ENCODE measurements around the gene GFM2. TPM values are rescaled to one million over a fixed set of nuclear protein-coding genes. Genes with fewer than 3 reads are reported as not detected.

Gene GFM2
- total and polyA plus RNA-seq, 2 of the 13 experiments (the other 11 are each of a cell fraction or from before 2014, with no cell fraction given), result 22.0 to 41.6 TPM

DNA sequence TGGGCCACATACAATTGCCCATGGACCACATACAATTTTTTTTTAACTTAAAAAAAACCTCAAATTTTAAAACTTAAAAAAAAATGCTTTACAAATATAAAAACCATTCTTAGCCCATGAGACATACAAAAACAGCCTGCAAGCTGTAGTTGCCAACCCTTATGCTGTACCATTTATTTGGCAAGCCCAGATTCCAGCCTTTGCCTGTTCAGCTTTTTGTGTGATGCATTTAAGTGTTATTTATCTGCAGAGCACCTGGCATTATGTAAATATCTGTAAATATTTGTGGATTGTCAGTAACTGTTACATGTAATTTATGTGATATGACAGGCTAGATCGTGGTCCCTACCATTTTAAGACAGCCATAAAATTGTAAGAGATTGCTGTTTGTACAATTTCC lies 49.3 kb downstream of the GFM2 start:
- no peak overlapping the region for H2AFZ ChIP-seq (ENCODE audit: low read length)

More for the DNA sequence above, 49.3 kb downstream of the GFM2 start:
- in situ Hi-C loops (cut with HindIII; ENCODE audit: extremely low pct_ligation_motif_present, low pct_unique_long_range_greater_than_20kb), result no loop called here
- H3K4me3 ChIP-seq (replicated peaks in 1 of 3; ENCODE audit: insufficient read depth in 1 of 3, low read depth in 2 of 3, low read length in 3 of 3), result no peak overlapping the region
- DNase-seq (ENCODE audit: low spot score) (no peak), ATAC-seq (no peak), FAIRE-seq (no peak)
- CTCF ChIA-PET (ENCODE audit: low intra/inter-chr PET ratio, low total read pairs), result no interaction called here
- TF ChIP-seq HMGXB3 (CRISPR knock-in tag; IDR thresholded peaks at IDR 0.05; ENCODE audit: borderline replicate concordance) (no peak), IRF9 (CRISPR knock-in tag; IDR thresholded peaks at IDR 0.05; ENCODE audit: borderline replicate concordance) (no peak), ZNF878 (CRISPR knock-in tag; IDR thresholded peaks at IDR 0.05) (no peak), NAIF1 (CRISPR knock-in tag; IDR thresholded peaks at IDR 0.05; ENCODE audit: borderline replicate concordance) (no peak), PHF21A (CRISPR knock-in tag; IDR thresholded peaks at IDR 0.05) (no peak), ZNF547 (CRISPR knock-in tag; IDR thresholded peaks at IDR 0.05) (no peak), RXRA (CRISPR knock-in tag; IDR thresholded peaks at IDR 0.05) (no peak), SRSF1 (optimal IDR thresholded peaks at IDR 0.05; ENCODE audit: low read depth, low read length) (no peak), EZH2 (conservative IDR thresholded peaks at IDR 0.05; ENCODE audit: low read depth, low read length) (no peak), POLR2AphosphoS5 (IDR thresholded peaks at IDR 0.05; ENCODE audit: low read depth, low read length) (no peak), HMG20A (CRISPR knock-in tag; IDR thresholded peaks at IDR 0.05; ENCODE audit: borderline replicate concordance) (no peak), ARID2 (CRISPR knock-in tag; IDR thresholded peaks at IDR 0.05; ENCODE audit: borderline replicate concordance) (no peak)
- no peak overlapping the region for H3K4me2 ChIP-seq (ENCODE audit: low read depth, low read length)
- H3K9ac ChIP-seq (ENCODE audit: insufficient read depth, low read depth, low read length), result no peak overlapping the region
- H3K79me2 ChIP-seq (ENCODE audit: insufficient read depth, low read length), result no peaks in the 10 kb centered on the region
- H3K4me1 ChIP-seq (ENCODE audit: insufficient read depth, low read length), result no peaks in the 10 kb centered on the region
- intact Hi-C loops (cut with micrococcal nuclease; ENCODE audit: unreplicated experiment), result no loop called here
- WGBS (ENCODE audit: low lambda C conversion rate), result 93% methylated on average over 1 of the region's 1 CpG
- H3K36me3 ChIP-seq (replicated peaks in 1 of 2; ENCODE audit: control insufficient read depth in 1 of 2, insufficient read depth in 2 of 2, low read length in 2 of 2), result peaks cover 6 to 14% of the 10 kb centered on the region in 2 experiments; a peak in 4 of 5 replicates
- no peaks in the 10 kb centered on the region for H4K20me1 ChIP-seq (ENCODE audit: insufficient read depth, low read length)
- POLR2A ChIA-PET, result no interaction called here
- BruUV-seq (replicated peaks), result no TSS peak
- no peaks in the 10 kb centered on the region for H3K9me3 ChIP-seq (ENCODE audit: low read length)
- no peaks in the 10 kb centered on the region for H3K27me3 ChIP-seq (ENCODE audit: control insufficient read depth in 1 of 2, insufficient read depth in 2 of 2, low read length in 2 of 2)
- no peak overlapping the region for H3K27ac ChIP-seq (ENCODE audit: extremely low read length, insufficient read depth, low read length)
